ENCODE data around the gene MYO5B.
"Not testable (repeated sequence)": the region's sequence is repeated elsewhere in the genome, so short reads cannot be mapped to it uniquely, and the experiment has no call there.

Gene MYO5B

GRCh38 chr18:49814147-49814499, 380.8 kb downstream of the MYO5B start:
- DNase-seq, result peak; percentile 34

- peak; percentile 74 for DNase-seq
These were observed 381.4 kb downstream of the MYO5B start, which contains the start of gene ACAA2 for GRCh38 chr18:49813319-49814146. TSS of gene ACAA2 (minus strand) at chr18:49813533. CDS start at chr18:49813484, 49 bp downstream.

- peak; percentile 15 for DNase-seq
These were observed 382.0 kb downstream of the MYO5B start for GRCh38 chr18:49813069-49813318.

GRCh38 chr18:49812286-49813068, 382.5 kb downstream of the MYO5B start:
- DNase-seq, result peak; percentile 2

GRCh38 chr18:49811151-49811938, 383.6 kb downstream of the MYO5B start:
- peak; percentile 48 for DNase-seq

- not testable (repeated sequence) for DNase-seq
These were observed 386.3 kb downstream of the MYO5B start for GRCh38 chr18:49808553-49809191.

GRCh38 chr18:49804096-49804495, 390.9 kb downstream of the MYO5B start:
- no peak for DNase-seq

GRCh38 chr18:49802623-49803022, 392.3 kb downstream of the MYO5B start:
- DNase-seq, result no peak

- not testable (repeated sequence) for DNase-seq
These were observed 394.5 kb downstream of the MYO5B start for GRCh38 chr18:49800491-49800890.

GRCh38 chr18:49799806-49800205, 395.1 kb downstream of the MYO5B start:
- not testable (repeated sequence) for DNase-seq

GRCh38 chr18:49798001-49798400, 396.9 kb downstream of the MYO5B start:
- no peak for DNase-seq

GRCh38 chr18:49795612-49796552, 399.1 kb downstream of the MYO5B start:
- no peak for DNase-seq

- DNase-seq, result no peak
These were observed 400.2 kb downstream of the MYO5B start for GRCh38 chr18:49794743-49795142.

- DNase-seq, result not testable (repeated sequence)
These were observed 405.3 kb downstream of the MYO5B start for GRCh38 chr18:49789560-49790134.

GRCh38 chr18:49788327-49788898, 406.5 kb downstream of the MYO5B start:
- no peak for DNase-seq

- no peak for DNase-seq
These were observed 408.8 kb downstream of the MYO5B start for GRCh38 chr18:49786019-49786720.

- no peak for DNase-seq
These were observed 410.3 kb downstream of the MYO5B start for GRCh38 chr18:49784427-49785185.

GRCh38 chr18:49783631-49784030, 411.3 kb downstream of the MYO5B start:
- not testable (repeated sequence) for DNase-seq

- no peak for DNase-seq
These were observed 416.0 kb downstream of the MYO5B start for GRCh38 chr18:49778826-49779465.
